DND-41 (cell line): Measurements from ENCODE around the gene CSNK1G1.

ENCODE experiments used
- ATAC-seq: fragments of 200-7000 bp; cut with Tn5 transposase; 3 replicates; pipeline ENCODE4 v1.9.1; 2021; ENCODE audit warnings: low read depth; ENCODE audit not compliant: insufficient read depth
- DNase-seq: peaks from one replicate; pipeline ENCODE4 v3.0.0-alpha.2; 2020
- H2AFZ ChIP-seq: 2 replicates; pipeline ENCODE4 v1.6.0; 2012; ENCODE audit warnings: low read depth, low read length
- H3K27ac ChIP-seq: 2 replicates; pipeline ENCODE4 v1.5.1; 2012; ENCODE audit warnings: low read length, inconsistent platforms
- H3K27me3 ChIP-seq: fragments of 200-600 bp; sonication (generic); 2 replicates; pipeline ENCODE4 v1.6.0; 2012; ENCODE audit warnings: low read length, mild to moderate bottlenecking, inconsistent platforms; ENCODE audit not compliant: insufficient read depth, poor library complexity
- H3K36me3 ChIP-seq: 2 replicates; pipeline ENCODE4 v1.5.1; 2012; ENCODE audit warnings: low read length, inconsistent platforms; ENCODE audit not compliant: insufficient read depth
- H3K4me1 ChIP-seq: 2 replicates; pipeline ENCODE4 v1.5.1; 2012; ENCODE audit warnings: mild to moderate bottlenecking, low read length; ENCODE audit not compliant: insufficient read depth
- H3K4me2 ChIP-seq: 2 replicates; pipeline ENCODE4 v1.6.0; 2012; ENCODE audit warnings: mild to moderate bottlenecking, moderate library complexity, low read length, inconsistent platforms; ENCODE audit not compliant: insufficient read depth
- H3K4me3 ChIP-seq, 2 experiments: fragments of 200-600 bp in 1 of 2; shearing (Covaris generic) in 1 of 2; 2 replicates each; pipeline ENCODE4 v1.5.1; 2012 to 2016; ENCODE audit warnings: inconsistent platforms in 2 of 2, low read length in 2 of 2, mild to moderate bottlenecking in 2 of 2, low read depth in 1 of 2, moderate library complexity in 1 of 2
- H3K79me2 ChIP-seq: 2 replicates; pipeline ENCODE4 v1.6.0; 2012; ENCODE audit warnings: low read length, inconsistent platforms; ENCODE audit not compliant: insufficient read depth
- H3K9ac ChIP-seq: 2 replicates; pipeline ENCODE4 v1.6.0; 2012; ENCODE audit warnings: low read depth, mild to moderate bottlenecking, inconsistent platforms, low read length, moderate library complexity
- H3K9me3 ChIP-seq: 2 replicates; pipeline ENCODE4 v1.5.1; 2012; ENCODE audit warnings: low read length, moderate library complexity, mild to moderate bottlenecking, inconsistent platforms; ENCODE audit not compliant: insufficient read depth, severe bottlenecking
- H4K20me1 ChIP-seq: 2 replicates; pipeline ENCODE4 v1.6.0; 2012; ENCODE audit warnings: low read length; ENCODE audit not compliant: insufficient read depth
- EZH2 ChIP-seq: IDR thresholded peaks from 3 replicates; pipeline ENCODE4 v1.6.1; 2012; ENCODE audit warnings: borderline replicate concordance, low read depth, mild to moderate bottlenecking, moderate library complexity, low read length, inconsistent platforms; ENCODE audit not compliant: severe bottlenecking
- TF ChIP-seq, protein P1 (sequence below): IDR thresholded peaks from 2 replicates; pipeline ENCODE4 v1.5.1; 2012; ENCODE audit warnings: borderline replicate concordance, low read length, moderate library complexity, mild to moderate bottlenecking; ENCODE audit not compliant: poor library complexity, severe bottlenecking; ENCODE audit errors: extremely low read depth

Gene CSNK1G1

DNA sequence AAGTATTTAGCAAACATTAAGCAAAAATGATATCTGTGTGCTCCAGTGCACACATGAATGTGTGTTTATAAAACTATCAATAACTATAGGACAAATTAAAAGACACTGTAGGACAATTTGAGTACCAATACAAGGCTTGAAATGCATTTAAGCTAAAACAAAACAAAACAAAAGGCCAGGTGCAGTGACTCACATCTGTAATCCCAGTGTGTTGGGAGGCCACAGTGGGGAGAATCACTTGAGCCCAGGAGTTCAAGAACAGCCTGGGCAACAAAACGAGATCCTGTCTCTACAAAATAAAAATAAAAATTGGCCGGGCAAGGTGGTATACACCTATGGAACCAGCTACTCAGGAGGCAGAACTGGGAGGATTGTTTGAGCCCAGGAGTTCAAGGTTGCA is 50.7 kb downstream of the CSNK1G1 start:
- H3K4me2 ChIP-seq: no peak overlapping the region
- H3K4me3 ChIP-seq: no peak overlapping the region
- H3K4me1 ChIP-seq: no peaks in the 10 kb centered on the region
- no peaks in the 10 kb centered on the region for H4K20me1 ChIP-seq
- H3K79me2 ChIP-seq: peaks cover 16% of the 10 kb centered on the region; the same call in 1 of the 2 replicates
- H3K36me3 ChIP-seq: peaks cover 7% of the 10 kb centered on the region
- H3K9me3 ChIP-seq: no peaks in the 10 kb centered on the region
- DNase-seq (no peak), ATAC-seq (no peak)
- H2AFZ ChIP-seq: no peak overlapping the region
- no peak overlapping the region for H3K27ac ChIP-seq
- TF ChIP-seq, protein P1, sequence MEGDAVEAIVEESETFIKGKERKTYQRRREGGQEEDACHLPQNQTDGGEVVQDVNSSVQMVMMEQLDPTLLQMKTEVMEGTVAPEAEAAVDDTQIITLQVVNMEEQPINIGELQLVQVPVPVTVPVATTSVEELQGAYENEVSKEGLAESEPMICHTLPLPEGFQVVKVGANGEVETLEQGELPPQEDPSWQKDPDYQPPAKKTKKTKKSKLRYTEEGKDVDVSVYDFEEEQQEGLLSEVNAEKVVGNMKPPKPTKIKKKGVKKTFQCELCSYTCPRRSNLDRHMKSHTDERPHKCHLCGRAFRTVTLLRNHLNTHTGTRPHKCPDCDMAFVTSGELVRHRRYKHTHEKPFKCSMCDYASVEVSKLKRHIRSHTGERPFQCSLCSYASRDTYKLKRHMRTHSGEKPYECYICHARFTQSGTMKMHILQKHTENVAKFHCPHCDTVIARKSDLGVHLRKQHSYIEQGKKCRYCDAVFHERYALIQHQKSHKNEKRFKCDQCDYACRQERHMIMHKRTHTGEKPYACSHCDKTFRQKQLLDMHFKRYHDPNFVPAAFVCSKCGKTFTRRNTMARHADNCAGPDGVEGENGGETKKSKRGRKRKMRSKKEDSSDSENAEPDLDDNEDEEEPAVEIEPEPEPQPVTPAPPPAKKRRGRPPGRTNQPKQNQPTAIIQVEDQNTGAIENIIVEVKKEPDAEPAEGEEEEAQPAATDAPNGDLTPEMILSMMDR: no peak
- no peak for TF ChIP-seq EZH2
- H3K27me3 ChIP-seq: no peaks in the 10 kb centered on the region
- H3K9ac ChIP-seq: no peak overlapping the region

GRCh38 chr15:64289550-64289949 is 66.4 kb downstream of the CSNK1G1 start:
- Histone ChIP-seq H4K20me1 (no peaks in the 10 kb centered on the region), H3K9me3 (no peaks in the 10 kb centered on the region), H3K27ac (no peak overlapping the region), H3K4me2 (no peak overlapping the region), H3K27me3 (no peaks in the 10 kb centered on the region), H3K36me3 (no peaks in the 10 kb centered on the region), H3K79me2 (peaks cover 27% of the 10 kb centered on the region), H3K4me1 (no peaks in the 10 kb centered on the region), H2AFZ (no peak overlapping the region), H3K4me3 (no peak overlapping the region), H3K9ac (no peak overlapping the region)
- no peak for DNase-seq
- TF ChIP-seq, protein P1: no peak
- no peak for TF ChIP-seq EZH2
- no peak for ATAC-seq

GRCh38 chr15:64288999-64289398 is 67.0 kb downstream of the CSNK1G1 start:
- DNase-seq (no peak), ATAC-seq (no peak)
- Histone ChIP-seq H2AFZ (no peak overlapping the region), H3K9ac (no peak overlapping the region), H3K27ac (no peak overlapping the region), H3K4me1 (no peaks in the 10 kb centered on the region), H3K79me2 (peaks cover 30% of the 10 kb centered on the region), H3K4me2 (no peak overlapping the region), H3K36me3 (no peaks in the 10 kb centered on the region), H3K4me3 (no peak overlapping the region), H3K9me3 (no peaks in the 10 kb centered on the region), H4K20me1 (no peaks in the 10 kb centered on the region), H3K27me3 (no peaks in the 10 kb centered on the region)
- TF ChIP-seq EZH2: no peak
- TF ChIP-seq, protein P1: no peak

DNA sequence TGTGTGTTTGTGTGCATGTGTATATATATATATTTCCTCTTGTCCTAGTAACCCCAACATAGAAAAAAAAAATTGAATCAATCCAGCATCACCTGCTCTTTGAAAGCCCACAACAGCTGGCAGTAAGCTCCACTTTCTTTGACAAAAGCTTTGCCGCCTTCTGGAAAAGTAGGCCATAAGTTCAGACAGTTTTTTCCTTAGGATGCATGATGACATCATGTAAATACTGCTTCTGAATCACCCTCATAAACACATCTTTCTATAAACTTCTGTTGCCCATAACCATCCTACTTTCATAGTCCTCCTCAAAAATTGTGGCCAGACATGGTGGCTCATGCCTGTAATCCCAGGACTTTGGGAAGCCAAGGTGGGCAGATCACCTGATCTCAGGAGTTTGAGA is 67.4 kb downstream of the CSNK1G1 start:
- no peaks in the 10 kb centered on the region for H3K4me1 ChIP-seq
- H3K27ac ChIP-seq: no peak overlapping the region

More for the DNA sequence above, 67.4 kb downstream of the CSNK1G1 start:
- H3K4me2 ChIP-seq: no peak overlapping the region
- H3K9ac ChIP-seq: no peak overlapping the region
- no peak for ATAC-seq
- no peak overlapping the region for H2AFZ ChIP-seq
- no peaks in the 10 kb centered on the region for H3K36me3 ChIP-seq
- TF ChIP-seq, protein P1: no peak
- TF ChIP-seq EZH2: no peak
- no peaks in the 10 kb centered on the region for H3K27me3 ChIP-seq
- no peaks in the 10 kb centered on the region for H3K9me3 ChIP-seq
- no peaks in the 10 kb centered on the region for H4K20me1 ChIP-seq
- peaks cover 30% of the 10 kb centered on the region for H3K79me2 ChIP-seq
- DNase-seq: no peak
- no peak overlapping the region for H3K4me3 ChIP-seq
